Natural killer cell (primary cell): ENCODE results near the gene FAM219A. TPM values are rescaled to one million over a fixed set of nuclear protein-coding genes. Genes with fewer than 3 reads are reported as not detected.

ENCODE experiments used
- ATAC-seq, 3 donors: fragments of 150-1000 bp in 2 of 3; fragments of 200-7000 bp in 1 of 3; cut with Tn5 transposase; 1 replicate in 1 of 3; 2 replicates in 2 of 3; pipeline ENCODE4 v1.10.0; 2021; ENCODE audit warnings: mild to moderate bottlenecking in 2 of 3, moderate library complexity in 2 of 3
- DNase-seq, 2 donors: peaks; one replicate each; pipeline versions ENCODE4 v3.0.0 to v3.0.0-alpha.2; 2013 to 2021; ENCODE audit warnings: mixed read lengths in 1 of 2
- H3K27ac ChIP-seq: one replicate; pipeline ENCODE4 v1.5.1; 2013; ENCODE audit warnings: mild to moderate bottlenecking, low read length
- H3K27me3 ChIP-seq: one replicate; pipeline ENCODE4 v1.6.1; 2013; ENCODE audit warnings: low read length; ENCODE audit not compliant: control insufficient read depth, insufficient read depth
- H3K36me3 ChIP-seq: one replicate; pipeline ENCODE4 v1.6.1; 2013; ENCODE audit warnings: low read length; ENCODE audit not compliant: control insufficient read depth, insufficient read depth
- H3K4me1 ChIP-seq: one replicate; pipeline ENCODE4 v1.6.1; 2013; ENCODE audit warnings: low read length; ENCODE audit not compliant: control insufficient read depth, insufficient read depth
- H3K4me3 ChIP-seq: one replicate; pipeline ENCODE4 v1.5.1; 2013; ENCODE audit warnings: low read length
- H3K9me3 ChIP-seq: one replicate; pipeline ENCODE4 v1.6.1; 2013; ENCODE audit warnings: low read length; ENCODE audit not compliant: control insufficient read depth, insufficient read depth
- H3K27ac Mint-ChIP-seq, 2 donors: one replicate each; pipeline ENCODE4 v1.8.0; 2022; ENCODE audit warnings: mild to moderate bottlenecking in 2 of 2, mixed read lengths in 2 of 2, moderate library complexity in 1 of 2
- H3K27me3 Mint-ChIP-seq, 2 donors: one replicate each; pipeline ENCODE4 v1.8.0; 2022; ENCODE audit warnings: low read depth in 2 of 2, mixed read lengths in 2 of 2
- H3K36me3 Mint-ChIP-seq: one replicate; pipeline ENCODE4 v1.8.0; 2022; ENCODE audit warnings: mixed read lengths
- H3K4me1 Mint-ChIP-seq, 2 donors: one replicate each; pipeline ENCODE4 v1.8.0; 2022; ENCODE audit warnings: mixed read lengths in 2 of 2
- H3K4me3 Mint-ChIP-seq: one replicate; pipeline ENCODE4 v1.8.0; 2022; ENCODE audit warnings: mild to moderate bottlenecking, moderate library complexity, mixed read lengths
- H3K9me3 Mint-ChIP-seq, 2 donors: one replicate each; pipeline ENCODE4 v1.8.0; 2022; ENCODE audit warnings: mixed read lengths in 2 of 2
- CTCF ChIP-seq: fragments of 200-600 bp; IDR thresholded peaks from one replicate; pipeline ENCODE4 v1.8.0; 2022; ENCODE audit warnings: antibody characterized with exemption
- WGBS: methylation state at CpG from one replicate; pipeline ENCODE4 v1.1.7; 2013; ENCODE audit warnings: missing lambda C conversion rate; ENCODE audit not compliant: insufficient coverage; 5-methylcytosine and 5-hydroxymethylcytosine counted together
- intact Hi-C: fragments of 100-400 bp; cut with micrococcal nuclease; formaldehyde crosslinking; loops from one replicate; pipeline ENCODE4 v1.14.2; 2022
- total RNA-seq, 4 donors: library from RNA; stranded (reverse); fragments of 120-200 nt in 1 of 4; gene quantifications; one replicate each; pipeline versions ENCODE4 v1.2.3 to v1.2.4, GENCODE V29; 2013 to 2022

FAM219A gene
- total RNA-seq, 3 donors from 2014 or later (not counting 1 experiment from before 2014, with no cell fraction given): 18.9 to 20.6 (median 19.2) TPM

- no peak for ATAC-seq
Observed at GRCh38 chr9:34374905-34375552, 83.3 kb downstream of the FAM219A start.

GRCh38 chr9:34374339-34374738 is 84.0 kb downstream of the FAM219A start:
- ATAC-seq: no peak
- Mint-ChIP-seq H3K9me3 (no peaks in the 10 kb centered on the region), H3K27me3 (peaks cover 0 to 3% of the 10 kb centered on the region in 2 donors), H3K4me1 (peaks cover 19 to 25% of the 10 kb centered on the region in 2 donors), H3K4me3 (no peak overlapping the region), H3K36me3 (no peaks in the 10 kb centered on the region), H3K27ac (peak overlapping the region in 1 of 2 donors; percentile 82)
- no peak for TF ChIP-seq CTCF
- Histone ChIP-seq H3K4me1 (peaks cover 24% of the 10 kb centered on the region), H3K36me3 (no peaks in the 10 kb centered on the region), H3K27ac (no peak overlapping the region), H3K4me3 (no peak overlapping the region), H3K27me3 (no peaks in the 10 kb centered on the region), H3K9me3 (no peaks in the 10 kb centered on the region)
- 90% methylated on average over 3 of the region's 3 CpGs for WGBS
- intact Hi-C loops: loop anchor here (10.0 kb wide), 1 partner anchor 330 kb away; the partner anchor contains the start of gene UBAP2
- no peak for DNase-seq

More at GRCh38 chr9:34374905-34375552, 83.3 kb downstream of the FAM219A start:
- Mint-ChIP-seq H3K4me1 (peaks cover 26 to 32% of the 10 kb centered on the region in 2 donors), H3K27me3 (peaks cover 0 to 4% of the 10 kb centered on the region in 2 donors), H3K27ac (peak overlapping the region; percentile 58 to 82), H3K36me3 (no peaks in the 10 kb centered on the region), H3K9me3 (no peaks in the 10 kb centered on the region), H3K4me3 (peak overlapping the region; percentile 90)
- intact Hi-C loops: loop anchor here (5.0 to 10.0 kb wide), 3 partner anchors 248 to 558 kb away; partner anchors contain the start of genes DCAF12, UBAP2 and UBE2R2
- Histone ChIP-seq H3K9me3 (no peaks in the 10 kb centered on the region), H3K4me1 (peaks cover 30% of the 10 kb centered on the region), H3K4me3 (no peak overlapping the region), H3K27me3 (no peaks in the 10 kb centered on the region), H3K27ac (no peak overlapping the region), H3K36me3 (no peaks in the 10 kb centered on the region)
- DNase-seq: peak in 1 of 2 donors; percentile 8
- 86% methylated on average over 5 of the region's 5 CpGs for WGBS
- no peak for TF ChIP-seq CTCF

GRCh38 chr9:34373749-34374148 is 84.6 kb downstream of the FAM219A start:
- H3K9me3 Mint-ChIP-seq: no peaks in the 10 kb centered on the region
- Histone ChIP-seq H3K9me3 (no peaks in the 10 kb centered on the region), H3K36me3 (no peaks in the 10 kb centered on the region), H3K4me3 (no peak overlapping the region), H3K27ac (no peak overlapping the region), H3K4me1 (peaks cover 21% of the 10 kb centered on the region), H3K27me3 (no peaks in the 10 kb centered on the region)
- H3K27me3 Mint-ChIP-seq: no peaks in the 10 kb centered on the region
- no peak for DNase-seq
- H3K36me3 Mint-ChIP-seq: no peaks in the 10 kb centered on the region
- ATAC-seq: no peak
- TF ChIP-seq CTCF: no peak
- 92% methylated on average over 2 of the region's 2 CpGs for WGBS
- intact Hi-C loops: loop anchor here (10.0 kb wide), 1 partner anchor 329 kb away; the partner anchor contains the start of gene UBAP2
- no peak overlapping the region for H3K4me3 Mint-ChIP-seq
- peaks cover 15 to 21% of the 10 kb centered on the region in 2 donors for H3K4me1 Mint-ChIP-seq
- no peak overlapping the region for H3K27ac Mint-ChIP-seq
